H1 (cell line): ENCODE results near the gene RSAD2. TPM values are rescaled to one million over a fixed set of nuclear protein-coding genes. Genes with fewer than 3 reads are reported as not detected.

Source experiments
- CTBP2 ChIP-seq: IDR thresholded peaks from 2 replicates; pipeline ENCODE4 v1.7.0; 2011; ENCODE audit warnings: borderline replicate concordance, mild to moderate bottlenecking, moderate library complexity, mixed read lengths, low read length; ENCODE audit not compliant: insufficient read depth, insufficient read length
- polyA plus RNA-seq, 7 experiments: library from polyadenylated mRNA; depleted of rRNA in 3 of 7; stranded (reverse) in 5 of 7; unstranded in 2 of 7; fragments of >200 nt in 5 of 7; fragments of 200-250 nt in 2 of 7; gene quantifications; 1 replicate in 5 of 7; 2 replicates in 1 of 7; 4 replicates in 1 of 7; pipeline versions ENCODE4 v1.2.1 to v1.2.3, GENCODE V29; 2011 to 2013; ENCODE audit warnings: missing spikeins in 2 of 7, mixed read lengths in 2 of 7
- total RNA-seq: library from RNA; stranded (reverse); fragmentation: NEBNext Ultra II Directional; extraction: Animal tissue kit (Norgen Biotek cat#: 25700); gene quantifications from 2 replicates; pipeline ENCODE4 v1.2.1, GENCODE V29; 2021
- TF ChIP-seq, protein P1 (sequence below): fragments of 300-600 bp; sonication (generic); IDR thresholded peaks from 2 replicates; pipeline ENCODE4 v1.7.1; 2012; ENCODE audit warnings: low read length, moderate library complexity, mild to moderate bottlenecking, inconsistent platforms; ENCODE audit not compliant: insufficient replicate concordance

Gene RSAD2
- total and polyA plus RNA-seq, 2 of the 8 experiments (the other 6 are each of a cell fraction or from before 2014, with no cell fraction given): not detected

- TF ChIP-seq, protein P1, sequence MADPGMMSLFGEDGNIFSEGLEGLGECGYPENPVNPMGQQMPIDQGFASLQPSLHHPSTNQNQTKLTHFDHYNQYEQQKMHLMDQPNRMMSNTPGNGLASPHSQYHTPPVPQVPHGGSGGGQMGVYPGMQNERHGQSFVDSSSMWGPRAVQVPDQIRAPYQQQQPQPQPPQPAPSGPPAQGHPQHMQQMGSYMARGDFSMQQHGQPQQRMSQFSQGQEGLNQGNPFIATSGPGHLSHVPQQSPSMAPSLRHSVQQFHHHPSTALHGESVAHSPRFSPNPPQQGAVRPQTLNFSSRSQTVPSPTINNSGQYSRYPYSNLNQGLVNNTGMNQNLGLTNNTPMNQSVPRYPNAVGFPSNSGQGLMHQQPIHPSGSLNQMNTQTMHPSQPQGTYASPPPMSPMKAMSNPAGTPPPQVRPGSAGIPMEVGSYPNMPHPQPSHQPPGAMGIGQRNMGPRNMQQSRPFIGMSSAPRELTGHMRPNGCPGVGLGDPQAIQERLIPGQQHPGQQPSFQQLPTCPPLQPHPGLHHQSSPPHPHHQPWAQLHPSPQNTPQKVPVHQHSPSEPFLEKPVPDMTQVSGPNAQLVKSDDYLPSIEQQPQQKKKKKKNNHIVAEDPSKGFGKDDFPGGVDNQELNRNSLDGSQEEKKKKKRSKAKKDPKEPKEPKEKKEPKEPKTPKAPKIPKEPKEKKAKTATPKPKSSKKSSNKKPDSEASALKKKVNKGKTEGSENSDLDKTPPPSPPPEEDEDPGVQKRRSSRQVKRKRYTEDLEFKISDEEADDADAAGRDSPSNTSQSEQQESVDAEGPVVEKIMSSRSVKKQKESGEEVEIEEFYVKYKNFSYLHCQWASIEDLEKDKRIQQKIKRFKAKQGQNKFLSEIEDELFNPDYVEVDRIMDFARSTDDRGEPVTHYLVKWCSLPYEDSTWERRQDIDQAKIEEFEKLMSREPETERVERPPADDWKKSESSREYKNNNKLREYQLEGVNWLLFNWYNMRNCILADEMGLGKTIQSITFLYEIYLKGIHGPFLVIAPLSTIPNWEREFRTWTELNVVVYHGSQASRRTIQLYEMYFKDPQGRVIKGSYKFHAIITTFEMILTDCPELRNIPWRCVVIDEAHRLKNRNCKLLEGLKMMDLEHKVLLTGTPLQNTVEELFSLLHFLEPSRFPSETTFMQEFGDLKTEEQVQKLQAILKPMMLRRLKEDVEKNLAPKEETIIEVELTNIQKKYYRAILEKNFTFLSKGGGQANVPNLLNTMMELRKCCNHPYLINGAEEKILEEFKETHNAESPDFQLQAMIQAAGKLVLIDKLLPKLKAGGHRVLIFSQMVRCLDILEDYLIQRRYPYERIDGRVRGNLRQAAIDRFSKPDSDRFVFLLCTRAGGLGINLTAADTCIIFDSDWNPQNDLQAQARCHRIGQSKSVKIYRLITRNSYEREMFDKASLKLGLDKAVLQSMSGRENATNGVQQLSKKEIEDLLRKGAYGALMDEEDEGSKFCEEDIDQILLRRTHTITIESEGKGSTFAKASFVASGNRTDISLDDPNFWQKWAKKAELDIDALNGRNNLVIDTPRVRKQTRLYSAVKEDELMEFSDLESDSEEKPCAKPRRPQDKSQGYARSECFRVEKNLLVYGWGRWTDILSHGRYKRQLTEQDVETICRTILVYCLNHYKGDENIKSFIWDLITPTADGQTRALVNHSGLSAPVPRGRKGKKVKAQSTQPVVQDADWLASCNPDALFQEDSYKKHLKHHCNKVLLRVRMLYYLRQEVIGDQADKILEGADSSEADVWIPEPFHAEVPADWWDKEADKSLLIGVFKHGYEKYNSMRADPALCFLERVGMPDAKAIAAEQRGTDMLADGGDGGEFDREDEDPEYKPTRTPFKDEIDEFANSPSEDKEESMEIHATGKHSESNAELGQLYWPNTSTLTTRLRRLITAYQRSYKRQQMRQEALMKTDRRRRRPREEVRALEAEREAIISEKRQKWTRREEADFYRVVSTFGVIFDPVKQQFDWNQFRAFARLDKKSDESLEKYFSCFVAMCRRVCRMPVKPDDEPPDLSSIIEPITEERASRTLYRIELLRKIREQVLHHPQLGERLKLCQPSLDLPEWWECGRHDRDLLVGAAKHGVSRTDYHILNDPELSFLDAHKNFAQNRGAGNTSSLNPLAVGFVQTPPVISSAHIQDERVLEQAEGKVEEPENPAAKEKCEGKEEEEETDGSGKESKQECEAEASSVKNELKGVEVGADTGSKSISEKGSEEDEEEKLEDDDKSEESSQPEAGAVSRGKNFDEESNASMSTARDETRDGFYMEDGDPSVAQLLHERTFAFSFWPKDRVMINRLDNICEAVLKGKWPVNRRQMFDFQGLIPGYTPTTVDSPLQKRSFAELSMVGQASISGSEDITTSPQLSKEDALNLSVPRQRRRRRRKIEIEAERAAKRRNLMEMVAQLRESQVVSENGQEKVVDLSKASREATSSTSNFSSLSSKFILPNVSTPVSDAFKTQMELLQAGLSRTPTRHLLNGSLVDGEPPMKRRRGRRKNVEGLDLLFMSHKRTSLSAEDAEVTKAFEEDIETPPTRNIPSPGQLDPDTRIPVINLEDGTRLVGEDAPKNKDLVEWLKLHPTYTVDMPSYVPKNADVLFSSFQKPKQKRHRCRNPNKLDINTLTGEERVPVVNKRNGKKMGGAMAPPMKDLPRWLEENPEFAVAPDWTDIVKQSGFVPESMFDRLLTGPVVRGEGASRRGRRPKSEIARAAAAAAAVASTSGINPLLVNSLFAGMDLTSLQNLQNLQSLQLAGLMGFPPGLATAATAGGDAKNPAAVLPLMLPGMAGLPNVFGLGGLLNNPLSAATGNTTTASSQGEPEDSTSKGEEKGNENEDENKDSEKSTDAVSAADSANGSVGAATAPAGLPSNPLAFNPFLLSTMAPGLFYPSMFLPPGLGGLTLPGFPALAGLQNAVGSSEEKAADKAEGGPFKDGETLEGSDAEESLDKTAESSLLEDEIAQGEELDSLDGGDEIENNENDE: no peak
- TF ChIP-seq CTBP2: no peak
Measured at GRCh38 chr2:6834163-6834562, 43.4 kb upstream of the RSAD2 start (continued).
